Suprapubic skin (tissue), 4 donors: ENCODE measurements around the gene APOH.
"Not testable (repeated sequence)": the region's sequence is repeated elsewhere in the genome, so short reads cannot be mapped to it uniquely, and the experiment has no call there.

Experiments
- EP300 ChIP-seq: sonication (generic); formaldehyde crosslinking; IDR thresholded peaks from one replicate; pipeline ENCODE4 v1.6.1; 2017; ENCODE audit warnings: antibody characterized with exemption
- POLR2A ChIP-seq, 2 donors: fragments of 450-650 bp; IDR thresholded peaks; one replicate each; pipeline ENCODE4 v1.6.1; 2017; ENCODE audit warnings: antibody characterized with exemption in 2 of 2, mild to moderate bottlenecking in 2 of 2, moderate library complexity in 2 of 2
- POLR2AphosphoS5 ChIP-seq, 3 donors: sonication (generic); formaldehyde crosslinking; IDR thresholded peaks; one replicate each; pipeline ENCODE4 v1.6.1; 2017; ENCODE audit warnings: antibody characterized with exemption in 3 of 3
- TF ChIP-seq, protein P1 (sequence below), 2 donors: fragments of 200-600 bp in 1 of 2; fragments of 450-650 bp in 1 of 2; sonication (generic) in 1 of 2; IDR thresholded peaks; one replicate each; pipeline ENCODE4 v1.5.1; 2016 to 2019; ENCODE audit warnings: antibody characterized with exemption in 2 of 2, mild to moderate bottlenecking in 1 of 2, moderate library complexity in 1 of 2

GRCh38 chr17:66253458-66253857, 24.2 kb upstream of the APOH start:
- TF ChIP-seq, protein P1, sequence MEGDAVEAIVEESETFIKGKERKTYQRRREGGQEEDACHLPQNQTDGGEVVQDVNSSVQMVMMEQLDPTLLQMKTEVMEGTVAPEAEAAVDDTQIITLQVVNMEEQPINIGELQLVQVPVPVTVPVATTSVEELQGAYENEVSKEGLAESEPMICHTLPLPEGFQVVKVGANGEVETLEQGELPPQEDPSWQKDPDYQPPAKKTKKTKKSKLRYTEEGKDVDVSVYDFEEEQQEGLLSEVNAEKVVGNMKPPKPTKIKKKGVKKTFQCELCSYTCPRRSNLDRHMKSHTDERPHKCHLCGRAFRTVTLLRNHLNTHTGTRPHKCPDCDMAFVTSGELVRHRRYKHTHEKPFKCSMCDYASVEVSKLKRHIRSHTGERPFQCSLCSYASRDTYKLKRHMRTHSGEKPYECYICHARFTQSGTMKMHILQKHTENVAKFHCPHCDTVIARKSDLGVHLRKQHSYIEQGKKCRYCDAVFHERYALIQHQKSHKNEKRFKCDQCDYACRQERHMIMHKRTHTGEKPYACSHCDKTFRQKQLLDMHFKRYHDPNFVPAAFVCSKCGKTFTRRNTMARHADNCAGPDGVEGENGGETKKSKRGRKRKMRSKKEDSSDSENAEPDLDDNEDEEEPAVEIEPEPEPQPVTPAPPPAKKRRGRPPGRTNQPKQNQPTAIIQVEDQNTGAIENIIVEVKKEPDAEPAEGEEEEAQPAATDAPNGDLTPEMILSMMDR (IDR thresholded peaks at IDR 0.05) = not testable (repeated sequence)
- TF ChIP-seq POLR2AphosphoS5 (IDR thresholded peaks at IDR 0.05); POLR2A (IDR thresholded peaks at IDR 0.05); EP300: not testable (repeated sequence)
